IgD-negative memory B cell (primary cell): ENCODE data around the gene RHOD. TPM values are rescaled to one million over a fixed set of nuclear protein-coding genes. Genes with fewer than 3 reads are reported as not detected.

Experiments used
- H3K27ac Mint-ChIP-seq, 3 donors: one replicate each; pipeline ENCODE4 v1.8.0; 2020 to 2022; ENCODE audit warnings: mild to moderate bottlenecking in 3 of 3, mixed read lengths in 3 of 3, moderate library complexity in 1 of 3
- H3K27me3 Mint-ChIP-seq: one replicate; pipeline ENCODE4 v1.8.0; 2021; ENCODE audit warnings: mixed read lengths
- H3K36me3 Mint-ChIP-seq: one replicate; pipeline ENCODE4 v1.8.0; 2020; ENCODE audit warnings: mild to moderate bottlenecking, mixed read lengths
- H3K4me1 Mint-ChIP-seq, 3 donors: one replicate each; pipeline ENCODE4 v1.8.0; 2020 to 2022; ENCODE audit warnings: mixed read lengths in 3 of 3, mild to moderate bottlenecking in 1 of 3
- H3K4me3 Mint-ChIP-seq, 4 donors: one replicate each; pipeline ENCODE4 v1.8.0; 2020 to 2022; ENCODE audit warnings: mild to moderate bottlenecking in 4 of 4, mixed read lengths in 4 of 4, moderate library complexity in 3 of 4
- H3K9me3 Mint-ChIP-seq, 3 donors: one replicate each; pipeline ENCODE4 v1.8.0; 2020 to 2021; ENCODE audit warnings: mixed read lengths in 3 of 3, mild to moderate bottlenecking in 1 of 3
- polyA plus RNA-seq: library from polyadenylated mRNA; unstranded; fragments of 300-500 nt; fragmentation: Illumina TruSeq; gene quantifications from one replicate; pipeline ENCODE4 v1.2.3, GENCODE V29; 2021

Gene RHOD
- polyA plus RNA-seq, 1 donor from 2014 or later = 0.54 TPM

DNA sequence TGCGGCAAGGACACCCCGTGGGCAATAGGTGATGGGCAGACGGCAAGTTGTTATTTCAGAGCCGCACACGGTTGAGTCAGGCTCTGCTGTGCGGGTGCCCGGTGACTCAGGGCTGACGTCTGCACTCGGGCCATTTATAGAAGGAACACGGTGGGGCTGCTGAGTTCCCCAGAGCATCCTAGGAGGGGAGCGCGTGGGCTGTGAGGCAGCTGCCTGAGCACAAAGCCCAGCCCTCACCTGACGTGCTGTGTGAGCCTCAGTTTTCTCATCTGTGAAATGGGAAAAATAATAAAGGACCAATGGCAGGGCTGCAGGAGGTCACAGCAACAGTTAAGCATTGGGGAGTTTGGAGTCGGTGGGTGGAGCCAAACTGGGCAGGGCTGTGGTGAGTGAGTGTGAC, 11.3 kb upstream of the RHOD start:
- peak overlapping the region in 2 of 4 donors; percentile 67 to 80 for H3K4me3 Mint-ChIP-seq
- peaks cover 11 to 16% (median 16%) of the 10 kb centered on the region in 3 donors for H3K4me1 Mint-ChIP-seq
- H3K27ac Mint-ChIP-seq = peak overlapping the region in 1 of 3 donors; percentile 59
- no peaks in the 10 kb centered on the region for H3K9me3 Mint-ChIP-seq
- no peaks in the 10 kb centered on the region for H3K36me3 Mint-ChIP-seq
- H3K27me3 Mint-ChIP-seq = peaks cover 51% of the 10 kb centered on the region

DNA sequence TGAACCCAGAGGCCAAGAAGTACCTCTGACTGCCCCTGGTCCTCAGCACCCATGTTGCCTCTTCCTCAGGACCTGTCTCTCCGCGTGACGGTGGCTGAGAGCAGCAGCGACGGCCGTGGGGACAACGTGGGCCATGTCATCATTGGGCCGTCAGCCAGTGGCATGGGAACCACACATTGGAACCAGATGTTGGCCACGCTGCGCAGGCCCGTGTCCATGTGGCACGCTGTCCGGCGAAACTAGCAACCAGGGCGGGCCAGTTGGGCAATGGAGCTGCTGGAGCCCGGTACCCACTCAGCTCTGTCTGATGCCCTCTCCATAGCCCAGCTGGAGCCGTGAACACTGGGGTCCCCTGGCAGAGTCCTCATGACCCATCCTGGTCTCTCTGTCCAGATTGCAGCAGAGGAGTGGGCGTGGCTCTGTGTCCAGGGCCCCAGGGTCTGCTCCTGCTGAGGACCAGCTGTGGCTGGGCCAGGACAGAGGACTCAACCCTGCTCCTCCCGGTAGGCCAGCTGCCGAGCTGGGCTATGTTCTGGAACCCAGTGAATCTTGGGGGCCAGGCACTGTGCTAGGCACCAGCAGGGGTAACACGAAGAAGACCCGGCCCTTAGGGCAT, 8.0 kb upstream of the RHOD start:
- no peak overlapping the region for H3K27ac Mint-ChIP-seq
- no peak overlapping the region for H3K4me3 Mint-ChIP-seq
- no peaks in the 10 kb centered on the region for H3K9me3 Mint-ChIP-seq
- no peaks in the 10 kb centered on the region for H3K36me3 Mint-ChIP-seq
- peaks cover 37% of the 10 kb centered on the region for H3K27me3 Mint-ChIP-seq
- peaks cover 8 to 11% (median 9%) of the 10 kb centered on the region in 3 donors for H3K4me1 Mint-ChIP-seq

DNA sequence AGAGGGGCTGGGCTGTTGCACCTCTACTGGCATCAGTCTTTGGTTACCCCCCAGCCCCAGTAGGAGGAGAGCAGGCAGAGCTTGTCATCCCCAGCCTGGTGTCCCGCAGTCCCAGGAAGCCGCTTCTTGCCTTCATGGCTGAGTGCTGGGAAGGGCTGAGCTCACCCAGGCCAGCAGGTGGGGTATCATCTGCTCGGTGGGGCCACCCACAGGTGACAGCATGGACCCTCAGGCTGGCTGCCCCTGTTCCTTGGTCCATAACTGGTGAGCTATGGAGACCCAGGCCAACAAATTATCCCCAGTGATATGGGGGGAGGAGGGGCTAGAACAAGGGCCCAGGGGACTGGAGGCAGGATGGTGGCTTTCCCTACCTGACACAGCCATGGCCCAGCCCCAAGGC, 6.5 kb upstream of the RHOD start:
- Mint-ChIP-seq H3K9me3 (no peaks in the 10 kb centered on the region), H3K4me1 (peaks cover 8 to 11% (median 9%) of the 10 kb centered on the region in 3 donors), H3K36me3 (no peaks in the 10 kb centered on the region), H3K4me3 (no peak overlapping the region), H3K27me3 (peaks cover 29% of the 10 kb centered on the region), H3K27ac (no peak overlapping the region)

DNA sequence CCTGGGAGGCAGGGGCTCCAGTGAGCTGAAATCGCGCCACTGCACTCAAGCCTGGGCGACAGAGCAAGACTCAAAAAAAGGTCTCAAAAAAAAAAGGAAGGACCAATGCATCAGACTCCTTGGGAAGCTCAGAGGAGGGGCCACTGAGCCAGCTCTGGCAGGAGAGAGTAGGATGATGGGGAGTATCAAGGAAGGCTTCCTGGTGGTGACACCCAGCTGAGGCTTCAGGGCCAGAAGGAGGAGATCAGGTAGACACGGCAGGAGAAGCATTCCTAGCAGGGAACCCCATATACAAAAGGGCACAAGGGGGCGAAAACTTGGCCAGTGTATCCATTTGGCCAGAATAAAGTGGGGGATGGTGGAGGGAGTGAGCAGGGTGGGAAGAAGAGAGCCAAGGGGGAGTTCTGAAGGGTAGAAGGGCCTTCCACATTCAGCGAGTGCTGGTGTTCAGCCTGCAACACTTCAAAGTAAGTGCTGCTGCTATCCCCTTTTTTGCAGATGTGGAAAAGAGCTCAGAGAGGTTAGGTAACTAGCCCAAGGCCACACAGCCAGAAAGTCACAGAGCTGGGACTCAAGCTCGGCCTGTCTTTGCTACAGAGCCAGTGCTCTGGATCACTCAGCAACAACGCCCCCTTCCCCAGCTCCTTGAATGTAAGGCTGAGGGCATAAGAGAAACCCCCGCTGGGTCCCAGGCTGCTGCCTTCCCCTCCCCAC, 5.3 kb upstream of the RHOD start:
- H3K27me3 Mint-ChIP-seq = peaks cover 28% of the 10 kb centered on the region
- H3K4me1 Mint-ChIP-seq = peaks cover 3 to 11% (median 10%) of the 10 kb centered on the region in 3 donors
- no peak overlapping the region for H3K27ac Mint-ChIP-seq
- H3K9me3 Mint-ChIP-seq = no peaks in the 10 kb centered on the region
- no peaks in the 10 kb centered on the region for H3K36me3 Mint-ChIP-seq
- H3K4me3 Mint-ChIP-seq = no peak overlapping the region

DNA sequence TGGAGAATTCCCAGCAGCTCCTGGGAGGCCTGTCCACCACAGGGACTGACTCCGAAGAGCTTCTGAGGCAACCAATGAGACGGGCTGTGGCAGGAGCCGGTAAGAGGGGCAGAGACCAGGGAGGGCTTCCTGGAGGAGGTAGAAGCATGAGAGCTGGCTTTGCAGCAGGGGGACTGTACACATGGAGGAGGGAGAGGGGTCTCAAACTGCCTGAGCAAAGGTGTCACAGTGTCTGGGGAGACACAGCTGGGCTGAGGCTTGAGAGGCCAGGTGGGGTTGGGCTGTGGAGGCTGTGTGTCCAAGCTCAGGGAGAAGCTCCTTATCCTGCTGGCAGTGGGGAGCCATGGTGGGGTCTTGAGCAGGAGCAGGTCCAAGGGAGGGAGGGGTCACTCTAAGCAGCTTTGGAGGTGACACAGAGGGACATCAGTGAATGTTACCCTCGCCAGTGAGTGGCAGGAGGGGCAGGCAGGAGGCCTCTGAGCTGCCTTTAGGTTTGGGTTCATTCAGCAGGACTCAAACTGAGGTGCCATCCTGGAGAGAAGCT, 4.6 kb upstream of the RHOD start:
- H3K4me1 Mint-ChIP-seq = peaks cover 0 to 7% (median 4%) of the 10 kb centered on the region in 3 donors
- H3K4me3 Mint-ChIP-seq = no peak overlapping the region
- no peaks in the 10 kb centered on the region for H3K9me3 Mint-ChIP-seq
- no peak overlapping the region for H3K27ac Mint-ChIP-seq
- H3K27me3 Mint-ChIP-seq = peaks cover 24% of the 10 kb centered on the region
- no peaks in the 10 kb centered on the region for H3K36me3 Mint-ChIP-seq

DNA sequence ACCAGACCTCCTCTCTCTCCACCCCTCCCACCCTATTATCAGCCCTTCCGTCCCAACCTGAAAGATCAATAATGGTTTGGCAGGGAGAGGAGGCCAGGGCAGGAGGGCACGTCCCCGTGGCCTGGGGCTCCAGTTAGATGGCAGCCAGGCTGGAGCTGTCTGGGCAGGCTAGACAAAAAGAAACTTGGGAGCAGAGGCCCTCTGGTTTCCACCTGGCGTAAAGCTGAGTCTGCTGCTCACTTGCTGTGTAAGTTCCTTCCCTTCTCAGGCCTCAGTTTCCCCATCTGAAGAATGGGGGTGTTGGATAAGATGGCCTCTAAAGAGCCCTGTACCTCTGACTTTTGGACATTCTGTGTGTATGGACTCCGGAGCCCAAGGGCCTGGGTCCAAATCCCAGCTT, 3.8 kb upstream of the RHOD start:
- H3K36me3 Mint-ChIP-seq = no peaks in the 10 kb centered on the region
- H3K9me3 Mint-ChIP-seq = no peaks in the 10 kb centered on the region
- peaks cover 27% of the 10 kb centered on the region for H3K27me3 Mint-ChIP-seq
- peaks cover 0 to 9% (median 4%) of the 10 kb centered on the region in 3 donors for H3K4me1 Mint-ChIP-seq
- no peak overlapping the region for H3K27ac Mint-ChIP-seq
- H3K4me3 Mint-ChIP-seq = no peak overlapping the region

DNA sequence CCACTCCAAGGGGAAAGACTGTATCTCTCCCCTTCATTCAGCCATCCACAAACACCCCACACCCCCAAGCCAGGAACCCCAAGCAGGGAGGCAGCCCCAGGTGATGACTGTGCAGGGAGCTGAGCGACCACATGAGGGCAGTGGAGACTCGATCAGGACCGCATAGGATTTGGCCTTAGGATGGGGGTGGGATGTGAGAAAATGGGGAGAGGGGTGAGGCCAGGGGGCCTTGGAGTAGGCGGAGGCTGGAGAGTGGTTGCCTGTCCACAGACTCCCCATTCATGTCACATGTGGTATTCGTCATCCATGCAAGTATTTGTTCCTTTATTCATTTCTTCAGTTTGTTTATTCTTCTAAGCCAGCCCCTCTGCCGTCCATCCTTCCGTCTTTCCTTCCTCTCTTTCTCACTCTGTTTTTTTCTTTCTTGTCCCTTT, 2.7 kb upstream of the RHOD start:
- Mint-ChIP-seq H3K9me3 (no peaks in the 10 kb centered on the region), H3K27me3 (peaks cover 27% of the 10 kb centered on the region), H3K27ac (no peak overlapping the region), H3K36me3 (no peaks in the 10 kb centered on the region), H3K4me1 (peaks cover 0 to 9% (median 4%) of the 10 kb centered on the region in 3 donors), H3K4me3 (no peak overlapping the region)

DNA sequence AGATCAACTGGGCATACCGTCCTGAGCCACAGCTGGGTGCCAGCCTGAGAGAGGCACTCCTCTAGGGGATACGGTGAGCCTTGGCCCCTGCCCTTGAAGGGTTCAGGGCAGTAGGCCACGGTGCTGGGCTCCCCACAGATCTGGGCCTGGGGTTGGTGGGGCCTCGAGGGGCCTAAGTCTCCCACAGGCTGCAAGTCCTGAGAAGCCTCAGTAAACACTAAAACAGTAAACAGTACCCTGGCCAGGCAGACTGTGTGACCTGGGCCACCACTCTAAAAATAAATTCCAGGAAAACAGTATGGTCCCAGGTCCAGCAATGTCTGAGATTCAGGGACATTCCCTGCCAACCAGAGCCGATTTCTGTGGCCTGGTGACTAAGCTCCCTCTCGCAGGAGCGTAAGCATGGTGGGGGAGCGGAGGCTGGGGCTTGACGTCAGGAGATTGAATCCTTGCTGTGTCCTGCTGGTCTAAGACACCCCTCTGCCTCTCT, 2.3 kb upstream of the RHOD start:
- H3K4me1 Mint-ChIP-seq = peaks cover 0 to 9% (median 4%) of the 10 kb centered on the region in 3 donors
- peaks cover 27% of the 10 kb centered on the region for H3K27me3 Mint-ChIP-seq
- no peak overlapping the region for H3K4me3 Mint-ChIP-seq
- no peaks in the 10 kb centered on the region for H3K36me3 Mint-ChIP-seq
- H3K27ac Mint-ChIP-seq = no peak overlapping the region
- H3K9me3 Mint-ChIP-seq = no peaks in the 10 kb centered on the region

DNA sequence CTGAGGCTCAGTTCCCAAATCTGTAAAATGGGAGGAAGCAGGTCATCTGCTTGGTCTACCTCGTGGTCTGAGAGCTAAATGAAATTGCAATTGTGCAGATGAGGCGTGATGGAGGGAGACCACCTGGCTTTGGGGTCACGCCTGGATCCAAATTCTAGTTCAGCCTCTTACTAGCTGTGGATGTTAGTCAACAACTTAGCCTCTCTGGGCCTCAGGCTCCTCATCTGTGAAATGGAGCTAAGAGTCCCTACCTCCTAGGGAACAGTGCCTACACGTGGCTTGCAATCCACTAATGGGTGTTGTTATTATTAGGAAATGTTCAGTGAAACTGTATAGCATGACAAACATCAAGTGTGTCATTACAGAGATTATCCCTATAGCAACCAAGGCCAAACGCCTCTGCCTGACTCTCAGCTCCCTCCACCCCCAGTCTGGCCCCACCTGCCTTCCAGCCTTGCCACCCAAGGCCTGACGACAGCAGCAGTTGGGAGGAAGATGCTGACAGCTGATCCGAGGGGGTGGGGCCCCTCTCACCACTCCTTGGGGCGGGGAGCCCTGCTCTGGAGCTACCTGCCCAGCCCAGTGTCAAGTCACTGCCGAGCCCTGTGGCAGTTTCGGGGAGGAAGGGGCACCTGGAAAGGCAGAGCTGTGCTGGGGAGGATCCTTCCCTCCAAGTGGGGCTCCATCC, 1.7 kb upstream of the RHOD start:
- Mint-ChIP-seq H3K36me3 (no peaks in the 10 kb centered on the region), H3K27ac (no peak overlapping the region), H3K4me1 (peaks cover 0 to 9% (median 4%) of the 10 kb centered on the region in 3 donors), H3K4me3 (peak overlapping the region in 1 of 4 donors; percentile 41), H3K27me3 (peaks cover 27% of the 10 kb centered on the region), H3K9me3 (no peaks in the 10 kb centered on the region)

DNA sequence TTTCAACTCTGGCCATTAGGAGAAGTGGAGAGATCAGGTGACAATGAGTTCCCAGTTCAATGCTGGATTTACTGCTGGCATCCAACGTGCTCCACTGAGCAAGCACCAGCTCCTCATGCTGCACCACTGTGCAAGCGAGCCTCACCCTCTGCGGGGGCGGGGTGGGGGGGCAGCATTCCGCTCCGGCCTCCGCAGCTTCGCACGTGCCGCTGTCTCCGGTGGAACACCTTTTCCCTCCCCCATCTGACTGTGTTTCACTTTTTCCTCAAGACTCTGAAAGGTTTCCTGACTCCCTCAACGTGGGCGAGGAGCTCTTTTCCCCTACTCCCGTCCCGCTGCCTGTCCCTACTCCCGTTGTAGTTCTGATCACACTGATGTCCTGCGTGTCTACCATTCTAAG, 835 bp upstream of the RHOD start:
- Mint-ChIP-seq H3K27me3 (peaks cover 24% of the 10 kb centered on the region), H3K4me3 (peak overlapping the region; percentile 41 to 86 (median 76)), H3K4me1 (peaks cover 0 to 9% (median 4%) of the 10 kb centered on the region in 3 donors)

DNA sequence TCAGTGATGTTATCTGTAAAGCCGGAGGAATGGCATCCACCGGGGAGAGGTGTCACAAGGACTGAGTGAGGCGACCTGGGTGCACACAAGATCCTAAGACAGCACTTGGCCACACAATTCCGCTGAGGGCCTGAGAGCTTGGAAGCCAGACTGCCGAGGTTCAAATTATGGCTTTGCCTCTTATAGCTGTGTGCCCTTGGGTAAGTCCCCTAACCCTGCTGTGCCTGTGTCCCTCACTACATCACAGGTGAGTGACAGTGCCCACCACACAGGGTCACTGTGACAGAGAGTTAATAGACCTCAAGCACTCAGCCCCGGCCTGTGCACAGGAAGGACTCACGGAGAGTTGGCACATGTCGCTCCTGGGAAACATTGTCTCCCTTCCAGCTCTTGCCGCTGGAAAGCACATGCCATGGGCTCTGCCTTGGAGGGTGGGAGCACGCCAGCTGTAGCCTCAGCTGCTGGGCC, 592 bp downstream of the RHOD start:
- no peaks in the 10 kb centered on the region for H3K36me3 Mint-ChIP-seq
- H3K27ac Mint-ChIP-seq = no peak overlapping the region
- H3K4me1 Mint-ChIP-seq = peaks cover 0 to 9% (median 4%) of the 10 kb centered on the region in 3 donors
- H3K4me3 Mint-ChIP-seq = peak overlapping the region; percentile 50 to 74 (median 58)
- H3K9me3 Mint-ChIP-seq = no peaks in the 10 kb centered on the region
- H3K27me3 Mint-ChIP-seq = peaks cover 18% of the 10 kb centered on the region

More for the DNA sequence above, 835 bp upstream of the RHOD start:
- no peaks in the 10 kb centered on the region for H3K9me3 Mint-ChIP-seq
- no peaks in the 10 kb centered on the region for H3K36me3 Mint-ChIP-seq
- no peak overlapping the region for H3K27ac Mint-ChIP-seq

DNA sequence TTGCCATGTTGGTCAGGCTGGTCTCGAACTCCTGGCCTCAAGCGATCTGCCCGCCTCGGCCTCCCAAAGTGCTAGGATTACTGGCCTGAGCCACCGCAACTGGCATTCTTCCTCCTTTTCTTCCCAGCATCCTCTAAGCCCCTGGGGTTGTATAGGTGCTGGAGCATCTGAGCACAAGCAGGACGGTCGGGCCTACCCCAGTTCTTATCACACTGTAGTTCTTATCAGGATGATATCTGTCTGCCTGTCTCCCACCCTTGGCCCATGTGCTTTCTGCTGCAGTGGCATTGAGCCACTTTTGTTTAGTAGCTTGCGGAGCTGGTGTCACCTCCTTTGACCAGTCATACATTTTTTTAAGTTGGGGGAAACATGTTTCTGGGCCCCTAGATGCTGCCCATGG, 1.9 kb downstream of the RHOD start:
- H3K27ac Mint-ChIP-seq = no peak overlapping the region
- no peak overlapping the region for H3K4me3 Mint-ChIP-seq
- H3K36me3 Mint-ChIP-seq = no peaks in the 10 kb centered on the region
- H3K9me3 Mint-ChIP-seq = no peaks in the 10 kb centered on the region
- H3K27me3 Mint-ChIP-seq = peaks cover 11% of the 10 kb centered on the region
- H3K4me1 Mint-ChIP-seq = peaks cover 0 to 9% (median 6%) of the 10 kb centered on the region in 3 donors

DNA sequence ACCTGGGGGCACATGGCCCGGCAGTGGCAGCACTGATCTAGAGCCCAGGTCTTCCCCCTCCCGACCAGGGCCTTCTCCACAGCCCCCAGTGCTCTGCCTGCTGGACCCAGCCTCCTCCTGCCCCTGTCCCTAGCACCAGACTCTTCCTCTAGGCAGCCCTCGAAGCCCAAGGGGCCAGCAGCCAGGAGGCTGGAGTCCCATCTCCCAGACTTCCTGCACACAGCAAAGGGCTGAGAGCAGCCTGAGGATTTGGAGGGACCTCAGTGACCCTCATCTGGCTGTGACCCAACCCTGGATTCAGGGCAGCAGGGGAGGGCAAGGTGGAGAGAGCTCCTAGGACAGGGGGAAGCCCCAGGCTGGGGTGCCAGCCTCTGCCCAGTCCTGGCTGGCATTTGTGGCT, 3.0 kb downstream of the RHOD start:
- H3K4me1 Mint-ChIP-seq = peaks cover 0 to 9% (median 6%) of the 10 kb centered on the region in 3 donors
- H3K27me3 Mint-ChIP-seq = peaks cover 11% of the 10 kb centered on the region
- no peaks in the 10 kb centered on the region for H3K9me3 Mint-ChIP-seq
- no peak overlapping the region for H3K27ac Mint-ChIP-seq
- no peaks in the 10 kb centered on the region for H3K36me3 Mint-ChIP-seq
- H3K4me3 Mint-ChIP-seq = peak overlapping the region in 1 of 4 donors; percentile 45

DNA sequence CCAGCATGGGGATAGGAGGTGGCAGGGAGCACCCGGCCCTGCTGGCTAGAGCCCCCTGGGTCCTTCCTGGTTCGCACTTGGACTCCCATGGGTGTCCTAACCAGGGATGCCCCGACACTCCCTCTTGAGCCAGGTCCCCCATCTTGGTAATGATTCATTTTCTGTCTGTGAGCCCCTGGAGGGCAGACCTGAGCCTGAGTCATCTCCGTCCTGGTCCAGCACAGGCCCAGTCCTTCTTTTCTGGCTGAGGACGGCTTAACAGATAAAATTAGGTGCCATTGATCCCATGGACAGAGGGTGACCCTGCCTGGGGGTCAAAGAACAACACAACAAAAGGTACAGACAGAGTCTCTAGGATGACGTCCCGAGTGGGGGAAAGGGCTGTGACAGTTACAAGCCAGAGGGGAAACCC, 3.5 kb downstream of the RHOD start:
- Mint-ChIP-seq H3K36me3 (no peaks in the 10 kb centered on the region), H3K9me3 (no peaks in the 10 kb centered on the region)

More for the DNA sequence above, 3.5 kb downstream of the RHOD start:
- peaks cover 11% of the 10 kb centered on the region for H3K27me3 Mint-ChIP-seq
- peaks cover 0 to 9% (median 6%) of the 10 kb centered on the region in 3 donors for H3K4me1 Mint-ChIP-seq
- no peak overlapping the region for H3K27ac Mint-ChIP-seq
- H3K4me3 Mint-ChIP-seq = no peak overlapping the region
